HFF-Myc (cell line): ENCODE results near the gene TTC28.

Experiments used
- DNase-seq: peaks from one replicate; pipeline ENCODE4 v3.0.0-alpha.2; 2011; ENCODE audit warnings: low read depth; ENCODE audit errors: extremely low read depth
- H3K4me3 ChIP-seq: replicated peaks from 2 replicates; pipeline ENCODE4 v1.5.1; 2011; ENCODE audit warnings: low read depth, mild to moderate bottlenecking, control low read depth, low read length
- CTCF ChIP-seq: IDR thresholded peaks from 2 replicates; pipeline ENCODE4 v1.5.1; 2012; ENCODE audit warnings: mild to moderate bottlenecking, low read depth, low read length, control low read depth; ENCODE audit errors: missing control alignments

The TTC28 gene

GRCh38 chr22:28647216-28647615 is 32.4 kb downstream of the TTC28 start:
- H3K4me3 ChIP-seq: no peak overlapping the region
- TF ChIP-seq CTCF: no peak

GRCh38 chr22:28639321-28639720 is 40.3 kb downstream of the TTC28 start:
- no peak overlapping the region for H3K4me3 ChIP-seq
- TF ChIP-seq CTCF: no peak
- no peak for DNase-seq

More at GRCh38 chr22:28647216-28647615, 32.4 kb downstream of the TTC28 start:
- no peak for DNase-seq

- DNase-seq: no peak
- no peak for TF ChIP-seq CTCF
- no peak overlapping the region for H3K4me3 ChIP-seq
Observed at GRCh38 chr22:28637225-28637624, 42.4 kb downstream of the TTC28 start.

- TF ChIP-seq CTCF: no peak
- DNase-seq: no peak
- H3K4me3 ChIP-seq: no peak overlapping the region
Observed at GRCh38 chr22:28630177-28630574, 49.5 kb downstream of the TTC28 start.

- H3K4me3 ChIP-seq: no peak overlapping the region
- TF ChIP-seq CTCF: no peak
- DNase-seq: no peak
Observed at GRCh38 chr22:28629420-28630176, 50.0 kb downstream of the TTC28 start.

GRCh38 chr22:28628766-28629165 is 50.9 kb downstream of the TTC28 start:
- TF ChIP-seq CTCF: no peak
- DNase-seq: no peak
- H3K4me3 ChIP-seq: no peak overlapping the region

GRCh38 chr22:28627791-28628190 is 51.8 kb downstream of the TTC28 start:
- no peak for TF ChIP-seq CTCF
- no peak for DNase-seq

More at GRCh38 chr22:28627791-28628190, 51.8 kb downstream of the TTC28 start:
- no peak overlapping the region for H3K4me3 ChIP-seq
